Stimulated activated CD8-positive, alpha-beta memory T cell treated with anti-CD3 and anti-CD28 coated beads, Interleukin-4, amount 100 ng/mL, for 48 hours (primary cell): ENCODE results near the gene VSIR.

Experiments
- DNase-seq: peaks from one replicate; pipeline ENCODE4 v3.0.0-alpha.2; 2020

The VSIR gene

DNA sequence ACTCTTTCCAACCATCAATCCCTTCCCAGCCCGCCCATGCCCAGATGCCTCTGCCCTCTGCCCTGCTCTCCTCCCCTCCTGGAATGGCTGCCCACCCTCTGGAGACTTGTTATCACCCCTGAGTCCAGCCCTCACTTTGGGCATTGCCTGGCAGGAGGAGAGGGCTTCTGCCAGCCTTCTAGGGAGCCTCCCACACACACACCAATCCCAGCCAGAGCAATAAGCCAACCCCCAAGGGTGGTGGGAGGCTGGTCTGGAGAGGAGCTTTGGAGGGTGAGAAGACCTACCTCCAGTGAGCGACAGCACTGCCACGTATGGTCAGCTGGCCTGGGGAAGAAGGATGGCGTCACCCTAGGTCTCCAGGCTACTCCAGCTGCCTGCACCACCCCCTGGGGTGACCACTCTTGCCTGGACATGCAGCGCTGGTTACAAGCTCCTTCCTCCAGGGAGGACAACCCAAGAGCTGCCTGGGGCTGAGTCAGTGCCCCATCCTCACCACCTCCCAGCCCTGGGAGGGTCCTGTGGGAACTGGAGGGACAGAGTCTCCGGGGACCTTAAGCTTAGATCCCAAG, 62.2 kb downstream of the VSIR start:
- DNase-seq, result no peak

DNA sequence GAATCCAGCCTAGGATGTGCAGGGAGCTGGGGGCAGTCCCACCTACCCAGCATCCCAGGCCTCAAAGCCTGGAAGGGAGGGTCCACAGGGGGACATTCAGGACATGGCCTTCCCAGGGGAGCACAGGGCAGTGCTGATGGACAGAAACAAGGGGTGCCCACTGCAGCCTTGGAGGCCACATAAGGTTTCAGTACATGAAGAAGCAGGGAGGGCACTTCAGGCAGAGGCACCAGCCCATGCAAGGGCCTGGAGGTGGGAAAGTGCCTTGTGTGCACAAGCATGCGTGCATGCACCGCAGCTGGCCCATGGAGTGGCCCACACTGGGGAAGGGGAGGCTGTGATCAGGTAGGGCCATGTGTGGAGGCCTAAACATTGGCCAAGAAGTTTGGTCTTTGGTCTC, 62.8 kb downstream of the VSIR start:
- DNase-seq, result no peak

DNA sequence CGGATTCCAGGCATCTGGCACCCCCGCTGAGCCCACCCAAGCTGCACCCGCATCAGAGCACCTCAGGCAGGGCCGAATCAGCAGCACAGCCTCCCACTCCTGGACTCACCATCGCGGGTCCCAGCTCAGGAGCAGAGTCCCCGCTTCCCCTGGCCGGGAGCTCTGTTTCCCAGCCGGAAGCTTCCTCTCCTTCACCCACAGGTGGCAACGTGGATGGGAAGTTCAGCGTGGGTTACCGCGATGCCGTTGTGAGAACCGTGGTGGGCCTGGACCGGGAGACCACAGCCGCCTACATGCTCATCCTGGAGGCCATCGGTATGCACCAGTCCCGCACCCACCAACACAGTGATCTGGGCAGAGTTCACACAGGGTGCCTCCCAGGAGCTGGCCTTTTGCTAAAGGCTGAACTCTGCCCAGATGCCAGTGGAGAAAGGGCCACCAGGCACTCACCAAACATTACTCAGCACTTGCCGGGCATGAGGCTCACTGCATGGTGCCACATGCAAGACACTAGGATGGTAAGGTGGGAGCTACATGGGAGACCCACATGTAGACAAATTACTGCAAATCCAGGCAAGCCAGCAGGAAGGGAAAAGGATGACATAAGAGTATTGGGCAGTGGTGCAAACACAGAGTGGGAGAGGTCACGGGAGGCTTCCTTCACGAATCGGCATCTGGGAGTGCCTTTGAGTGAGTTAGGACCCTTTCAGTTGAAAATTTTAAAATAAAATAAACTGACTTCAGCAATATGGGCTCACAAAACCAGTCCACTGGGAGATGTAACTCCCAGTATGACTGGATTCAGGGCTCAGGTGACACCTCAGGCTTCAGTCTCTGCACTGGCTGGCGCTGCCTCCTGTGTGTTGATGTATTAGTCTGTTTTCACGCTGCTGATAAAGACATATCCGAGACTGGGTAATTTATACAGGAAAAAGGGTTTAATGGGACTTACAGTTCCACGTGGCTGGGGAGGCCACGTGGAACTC, 64.1 kb downstream of the VSIR start:
- no peak for DNase-seq

DNA sequence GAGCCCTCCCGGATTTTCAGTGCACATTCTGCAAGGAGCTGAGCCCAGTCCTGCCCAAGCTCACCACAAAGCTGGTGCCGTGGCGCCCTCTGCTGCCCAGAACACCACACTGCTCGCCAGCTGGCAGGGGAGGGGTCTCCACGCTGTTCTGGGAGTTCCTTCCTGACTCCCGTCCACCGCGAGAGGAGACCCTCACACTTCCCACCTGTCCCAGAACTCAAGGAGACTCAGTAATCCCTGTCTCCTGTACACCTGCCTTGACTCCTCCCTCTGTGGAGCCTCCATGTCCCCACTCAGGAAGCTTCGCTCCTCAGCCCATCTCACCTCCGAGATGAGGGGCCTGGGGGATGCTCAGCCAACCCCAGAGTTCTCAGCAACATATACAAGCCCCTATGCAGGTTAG, 65.0 kb downstream of the VSIR start:
- peak; percentile 86 for DNase-seq

DNA sequence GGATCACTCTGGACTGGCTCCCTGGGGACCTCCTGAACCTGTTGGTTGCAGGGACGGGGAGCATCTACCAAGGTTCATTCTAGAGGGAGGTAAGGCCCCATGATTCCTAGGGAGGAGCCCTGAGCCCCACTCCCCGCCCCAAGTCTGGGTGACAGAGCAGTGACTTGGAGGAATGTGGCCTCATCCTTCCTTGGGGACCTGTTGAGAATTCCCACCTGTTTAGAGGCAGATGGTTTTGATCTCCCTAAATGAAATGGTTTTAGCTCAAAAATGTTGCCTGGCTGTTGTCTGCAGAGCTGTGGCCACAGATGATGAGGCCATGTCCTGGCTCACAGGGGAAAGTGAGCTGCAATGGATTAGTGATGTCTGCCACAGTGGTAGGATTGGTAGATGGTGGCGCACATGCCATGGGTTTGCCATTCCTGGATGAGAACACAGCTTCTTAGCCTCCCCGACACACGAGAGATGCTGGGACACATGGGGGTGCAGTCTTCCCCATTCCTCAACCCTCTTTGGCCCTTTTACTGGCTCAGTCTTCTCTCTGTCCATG, 66.0 kb downstream of the VSIR start:
- DNase-seq, result no peak

DNA sequence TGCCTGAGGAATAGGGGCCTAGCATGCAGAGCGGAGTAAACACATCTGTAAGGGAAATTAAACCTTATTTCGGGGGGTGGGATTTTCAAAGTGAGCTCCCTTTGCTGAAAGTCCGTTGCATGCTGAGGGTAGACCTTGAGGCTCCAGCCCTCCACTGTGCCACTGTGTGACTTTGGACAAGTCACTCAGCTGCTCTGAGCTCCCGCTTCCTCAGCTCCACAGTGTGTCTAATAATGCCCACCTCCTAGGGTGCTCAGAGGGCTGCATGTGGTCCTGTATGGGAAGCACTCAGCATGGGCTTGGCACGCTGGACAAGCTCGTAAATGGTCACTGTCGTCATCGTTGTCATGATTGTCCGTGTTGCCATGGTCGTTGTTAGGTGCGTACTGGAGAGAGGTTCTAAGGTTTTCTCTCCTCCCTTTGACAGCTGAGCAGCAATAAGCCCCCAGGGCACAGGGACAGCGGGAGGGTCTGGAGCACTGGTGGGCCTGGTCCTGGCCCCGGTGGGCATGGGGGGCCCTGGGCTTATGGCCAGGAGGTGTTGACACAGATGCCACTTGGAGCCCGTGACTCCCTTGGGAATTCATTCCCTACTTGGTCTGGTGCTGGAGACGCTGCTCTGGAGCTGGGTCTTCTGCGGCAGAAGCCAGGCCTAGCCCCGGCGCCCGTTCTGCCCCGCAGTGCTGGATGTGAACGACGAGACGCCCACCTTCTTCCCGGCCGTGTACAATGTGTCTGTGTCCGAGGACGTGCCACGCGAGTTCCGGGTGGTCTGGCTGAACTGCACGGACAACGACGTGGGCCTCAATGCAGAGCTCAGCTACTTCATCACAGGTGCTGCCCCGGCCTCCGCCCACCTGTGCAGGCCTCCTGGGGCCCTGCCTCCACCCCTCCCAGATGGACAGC, 66.9 kb downstream of the VSIR start:
- no peak for DNase-seq

DNA sequence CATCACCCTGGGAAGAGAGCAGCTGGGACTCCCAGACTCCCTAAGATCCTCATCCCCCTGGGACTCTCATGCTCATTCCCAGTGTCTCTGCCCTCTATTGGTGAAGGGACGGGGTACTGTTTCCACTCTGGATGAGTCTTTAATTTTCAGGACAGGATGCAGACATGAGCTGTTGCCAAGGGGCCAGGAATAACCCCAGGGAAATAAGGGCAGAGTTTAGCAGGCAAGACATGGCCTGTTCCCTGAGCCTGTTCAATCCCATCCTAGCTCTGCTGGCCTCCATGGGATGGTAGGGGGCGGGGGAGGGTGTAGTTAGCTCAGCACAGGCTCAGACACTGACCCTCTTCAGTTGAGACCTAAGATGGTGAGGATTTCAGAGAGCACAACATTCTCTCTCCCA, 67.7 kb downstream of the VSIR start:
- DNase-seq, result no peak

DNA sequence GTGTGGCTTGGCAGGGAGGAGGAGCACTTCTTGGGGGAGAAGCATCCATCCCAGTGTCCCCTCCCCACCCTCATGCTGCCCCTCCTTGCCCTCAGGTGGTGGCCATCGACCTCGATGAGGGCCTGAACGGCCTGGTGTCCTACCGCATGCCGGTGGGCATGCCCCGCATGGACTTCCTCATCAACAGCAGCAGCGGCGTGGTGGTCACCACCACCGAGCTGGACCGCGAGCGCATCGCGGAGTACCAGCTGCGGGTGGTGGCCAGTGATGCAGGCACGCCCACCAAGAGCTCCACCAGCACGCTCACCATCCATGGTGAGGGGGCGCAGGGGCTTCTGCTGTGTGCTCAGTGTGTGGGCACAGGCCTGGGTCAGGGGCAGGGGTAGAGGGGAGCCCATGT, 68.5 kb downstream of the VSIR start:
- DNase-seq, result no peak

DNA sequence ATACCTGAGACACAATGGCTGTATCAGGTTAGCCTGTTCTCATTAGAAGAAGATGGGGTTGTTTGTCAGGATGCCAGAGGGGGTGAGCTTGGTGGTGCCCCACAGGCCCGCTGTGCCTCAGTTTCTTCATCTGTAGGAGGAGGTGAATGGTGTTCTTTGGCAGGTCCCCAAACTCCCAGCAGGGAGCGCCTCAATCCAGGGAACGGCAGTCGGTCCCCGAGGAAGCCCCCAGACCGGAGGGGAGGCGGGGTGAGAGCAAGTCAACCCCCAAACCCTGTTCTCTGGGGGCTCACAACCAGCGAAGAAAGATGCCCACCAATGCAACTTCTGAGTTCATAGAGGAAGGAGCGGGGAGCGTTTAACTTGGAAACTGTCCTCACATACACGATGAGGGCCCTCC, 69.7 kb downstream of the VSIR start:
- no peak for DNase-seq

DNA sequence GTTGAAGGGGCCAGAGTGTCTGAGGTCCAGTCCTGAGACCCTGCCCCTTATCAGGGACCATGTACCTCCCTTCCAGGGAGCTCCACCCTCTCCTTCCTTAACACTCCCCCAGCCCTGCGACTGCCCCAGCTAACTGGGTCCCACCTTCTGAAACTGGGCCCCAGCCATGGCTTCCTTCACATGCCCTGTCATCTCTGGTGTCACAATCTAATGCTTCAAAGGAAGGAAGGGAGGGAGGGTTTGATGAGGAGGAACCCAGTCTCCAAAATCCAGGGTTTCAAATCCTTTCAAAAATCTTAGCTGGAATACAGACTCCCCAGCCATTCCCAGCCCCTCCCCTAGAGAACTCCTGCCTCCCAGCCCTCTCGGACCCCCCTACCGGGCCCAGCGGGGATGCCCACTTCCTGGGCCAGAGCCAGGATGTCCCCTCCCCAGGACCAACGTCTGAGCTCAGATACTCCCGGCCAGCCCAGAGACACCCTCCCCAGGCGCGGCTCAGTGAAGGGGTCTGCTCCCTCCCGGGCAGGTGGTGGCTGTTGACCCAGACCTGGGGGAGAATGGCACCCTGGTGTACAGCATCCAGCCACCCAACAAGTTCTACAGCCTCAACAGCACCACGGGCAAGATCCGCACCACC, 71.7 kb downstream of the VSIR start:
- DNase-seq, result no peak

DNA sequence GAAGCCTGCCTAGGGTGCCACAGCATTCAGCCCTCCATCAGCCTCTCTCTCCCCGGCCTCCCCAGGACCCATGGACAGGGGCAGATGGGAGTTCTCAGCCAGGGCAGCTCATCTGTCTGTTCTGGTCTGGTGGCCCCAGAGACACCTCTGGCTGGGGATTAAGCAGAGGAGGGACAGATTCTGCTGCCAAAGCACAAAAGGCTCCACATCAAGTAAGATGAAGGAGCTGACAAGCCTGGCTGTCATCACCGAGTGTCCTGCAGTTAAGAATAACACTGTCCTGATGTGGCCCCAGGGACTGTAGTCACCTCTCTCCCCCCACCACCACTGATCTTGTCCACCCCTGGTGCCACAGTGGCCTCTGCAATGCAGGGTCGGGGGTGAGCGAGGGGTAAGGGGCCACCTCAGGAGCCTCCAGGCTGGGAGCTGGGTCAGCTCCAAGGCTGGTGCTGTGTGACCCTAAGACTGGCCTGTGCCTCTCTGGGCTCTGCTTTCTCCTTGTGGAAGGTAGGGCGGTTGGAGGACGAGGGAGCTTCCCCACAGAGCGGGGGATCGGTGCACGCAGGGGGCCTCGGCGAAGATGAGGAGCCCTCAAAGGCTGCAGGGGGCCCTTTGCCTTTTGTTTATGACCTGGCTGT, 72.5 kb downstream of the VSIR start:
- no peak for DNase-seq

DNA sequence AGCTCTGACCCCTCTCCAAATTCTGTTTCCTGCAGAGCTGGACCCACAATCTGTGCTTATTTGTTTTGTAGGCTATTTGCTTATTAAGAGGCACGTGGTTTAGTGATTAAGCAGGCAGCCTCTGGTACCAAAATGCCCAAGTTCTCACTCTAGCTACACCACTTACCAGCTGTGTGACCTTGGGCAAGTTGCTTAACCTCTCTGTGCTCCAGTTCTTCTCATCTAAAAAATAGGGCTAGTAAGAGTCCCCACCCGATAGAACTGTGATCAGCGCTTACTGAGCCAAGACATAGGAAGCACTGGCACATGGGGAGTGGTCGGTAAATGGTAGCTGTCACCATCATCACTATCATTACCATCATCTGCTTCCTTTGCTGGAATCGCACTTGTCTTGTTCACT, 74.6 kb downstream of the VSIR start:
- no peak for DNase-seq

DNA sequence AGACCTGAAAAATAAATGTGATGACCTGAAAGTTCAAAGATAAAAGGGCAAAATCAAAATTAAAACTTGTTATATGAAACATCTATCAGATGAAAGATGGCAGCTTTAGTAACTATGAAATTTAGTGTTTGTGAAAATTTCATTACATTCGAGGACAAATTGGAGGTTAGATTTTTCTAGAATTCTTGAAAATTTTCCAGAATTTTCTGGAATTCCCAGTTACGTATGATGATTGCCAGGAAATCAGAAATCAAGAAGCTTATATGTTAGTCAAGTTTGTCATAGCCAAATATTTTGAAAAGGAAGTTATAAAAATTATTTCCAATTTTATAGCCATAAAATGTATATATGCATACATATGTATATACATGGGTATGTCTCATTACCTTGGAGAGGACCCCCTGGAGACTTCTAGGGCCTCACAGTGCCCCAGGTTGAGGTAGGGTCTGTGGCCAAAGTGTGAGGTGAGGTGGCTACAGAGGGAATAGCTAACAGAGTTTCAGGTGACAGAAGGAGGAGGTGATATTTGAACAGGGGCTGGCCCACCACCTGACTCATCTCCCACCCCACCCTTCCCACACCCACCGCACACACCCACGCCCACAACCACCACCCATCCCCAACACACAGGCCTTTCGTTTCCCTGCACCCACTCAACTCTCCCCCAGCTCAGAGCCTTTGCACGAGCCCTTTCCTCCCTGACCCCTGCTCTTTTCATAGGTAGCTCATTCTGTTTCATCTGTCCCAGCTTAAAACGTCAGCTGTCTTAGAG, 75.2 kb downstream of the VSIR start:
- DNase-seq, result peak; percentile 79
